ENCODE results near the gene NCAM1. TPM values are rescaled to one million over a fixed set of nuclear protein-coding genes. Genes with fewer than 3 reads are reported as not detected.

Gene NCAM1
- total RNA-seq, 6 experiments from 2014 or later, result 1.2 to 2.4 (median 1.8) TPM

- ATAC-seq (no peak), DNase-seq (no peak)
- Histone ChIP-seq H3K4me1 (no peaks in the 10 kb centered on the region), H3K27ac (no peak overlapping the region), H3K4me3 (no peak overlapping the region), H3K9me3 (no peaks in the 10 kb centered on the region), H3K36me3 (no peaks in the 10 kb centered on the region), H3K27me3 (no peaks in the 10 kb centered on the region)
- TF ChIP-seq POLR2A (IDR thresholded peaks at IDR 0.05), result no peak
- TF ChIP-seq, protein P1, sequence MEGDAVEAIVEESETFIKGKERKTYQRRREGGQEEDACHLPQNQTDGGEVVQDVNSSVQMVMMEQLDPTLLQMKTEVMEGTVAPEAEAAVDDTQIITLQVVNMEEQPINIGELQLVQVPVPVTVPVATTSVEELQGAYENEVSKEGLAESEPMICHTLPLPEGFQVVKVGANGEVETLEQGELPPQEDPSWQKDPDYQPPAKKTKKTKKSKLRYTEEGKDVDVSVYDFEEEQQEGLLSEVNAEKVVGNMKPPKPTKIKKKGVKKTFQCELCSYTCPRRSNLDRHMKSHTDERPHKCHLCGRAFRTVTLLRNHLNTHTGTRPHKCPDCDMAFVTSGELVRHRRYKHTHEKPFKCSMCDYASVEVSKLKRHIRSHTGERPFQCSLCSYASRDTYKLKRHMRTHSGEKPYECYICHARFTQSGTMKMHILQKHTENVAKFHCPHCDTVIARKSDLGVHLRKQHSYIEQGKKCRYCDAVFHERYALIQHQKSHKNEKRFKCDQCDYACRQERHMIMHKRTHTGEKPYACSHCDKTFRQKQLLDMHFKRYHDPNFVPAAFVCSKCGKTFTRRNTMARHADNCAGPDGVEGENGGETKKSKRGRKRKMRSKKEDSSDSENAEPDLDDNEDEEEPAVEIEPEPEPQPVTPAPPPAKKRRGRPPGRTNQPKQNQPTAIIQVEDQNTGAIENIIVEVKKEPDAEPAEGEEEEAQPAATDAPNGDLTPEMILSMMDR (IDR thresholded peaks at IDR 0.05), result no peak
- 52% methylated on average over 3 of the region's 3 CpGs for WGBS (ENCODE audit: insufficient coverage, low coverage, low lambda C conversion rate, missing lambda C conversion rate)
- intact Hi-C loops (cut with DNase I), result loop anchor here (5.0 kb wide), 1 partner anchor 696 kb away; no protein-coding TSS in a partner anchor
Measured at GRCh38 chr11:113287801-113288200, 326.6 kb downstream of the NCAM1 start.

- no peaks in the 10 kb centered on the region for H3K9me3 ChIP-seq
- 52% methylated on average over 3 of the region's 6 CpGs for WGBS (ENCODE audit: insufficient coverage, low coverage, low lambda C conversion rate, missing lambda C conversion rate)
- H3K36me3 ChIP-seq, result no peaks in the 10 kb centered on the region
- TF ChIP-seq, protein P1 (IDR thresholded peaks at IDR 0.05), result no peak
- ATAC-seq (no peak), DNase-seq (no peak)
- H3K27me3 ChIP-seq, result no peaks in the 10 kb centered on the region
- no peak overlapping the region for H3K4me3 ChIP-seq
- H3K4me1 ChIP-seq, result no peaks in the 10 kb centered on the region
- intact Hi-C loops (cut with DNase I), result loop anchor here (5.0 kb wide), 1 partner anchor 696 kb away; no protein-coding TSS in a partner anchor
- H3K27ac ChIP-seq, result no peak overlapping the region
Measured at GRCh38 chr11:113288286-113288863, 327.2 kb downstream of the NCAM1 start.

DNA sequence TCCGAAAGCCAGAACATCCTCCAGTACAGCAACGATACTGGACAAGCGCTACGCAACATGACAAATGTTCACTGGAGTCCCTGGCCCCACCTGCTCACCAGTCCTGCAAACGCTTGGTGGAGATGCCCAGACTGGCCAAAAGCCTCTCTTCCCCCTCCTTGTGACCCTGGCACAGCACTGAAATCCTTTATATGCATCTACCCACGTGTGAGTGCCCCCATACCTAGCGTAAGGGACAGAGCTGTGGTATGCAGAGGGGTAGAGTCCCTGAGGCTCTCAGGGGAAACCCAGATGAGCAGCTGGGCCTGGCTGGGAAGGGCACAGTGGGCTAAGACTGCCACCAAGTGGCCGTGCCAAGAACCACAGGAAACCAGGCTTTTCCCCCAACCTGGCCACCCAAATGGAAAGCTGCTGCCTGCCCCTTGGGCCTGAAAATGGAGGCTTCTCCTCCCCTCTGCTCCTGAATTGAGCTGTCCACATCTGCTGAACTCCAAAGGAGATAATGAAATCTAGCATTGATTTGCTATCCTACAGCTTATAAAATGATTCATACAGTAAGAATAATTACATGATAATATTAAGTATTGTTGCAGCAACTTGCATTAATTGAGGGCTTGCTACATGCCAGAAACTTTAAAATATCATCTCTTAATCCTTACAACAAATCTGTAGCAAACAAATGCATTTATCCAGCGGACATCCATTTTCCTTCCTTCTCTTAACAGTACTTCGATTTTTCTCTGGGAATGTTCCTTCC lies 328.4 kb downstream of the NCAM1 start:
- H3K4me3 ChIP-seq, result no peak overlapping the region
- no peaks in the 10 kb centered on the region for H3K27me3 ChIP-seq
- no peak for TF ChIP-seq POLR2A (IDR thresholded peaks at IDR 0.05)
- TF ChIP-seq, protein P1 (IDR thresholded peaks at IDR 0.05), result peak; percentile 87 to 92 (median 90)
- H3K4me1 ChIP-seq, result no peaks in the 10 kb centered on the region
- H3K9me3 ChIP-seq, result no peaks in the 10 kb centered on the region
- peak; percentile 61 to 68 (median 64) for DNase-seq
- intact Hi-C loops (cut with DNase I), result loop anchor here (5.0 kb wide), 1 partner anchor 697 kb away; no protein-coding TSS in a partner anchor
- 46% methylated on average over 8 of the region's 10 CpGs for WGBS (ENCODE audit: insufficient coverage, low coverage, low lambda C conversion rate, missing lambda C conversion rate)
- H3K27ac ChIP-seq, result no peak overlapping the region
- no peaks in the 10 kb centered on the region for H3K36me3 ChIP-seq
- ATAC-seq, result peak; percentile 93 to 99 (median 96)

DNA sequence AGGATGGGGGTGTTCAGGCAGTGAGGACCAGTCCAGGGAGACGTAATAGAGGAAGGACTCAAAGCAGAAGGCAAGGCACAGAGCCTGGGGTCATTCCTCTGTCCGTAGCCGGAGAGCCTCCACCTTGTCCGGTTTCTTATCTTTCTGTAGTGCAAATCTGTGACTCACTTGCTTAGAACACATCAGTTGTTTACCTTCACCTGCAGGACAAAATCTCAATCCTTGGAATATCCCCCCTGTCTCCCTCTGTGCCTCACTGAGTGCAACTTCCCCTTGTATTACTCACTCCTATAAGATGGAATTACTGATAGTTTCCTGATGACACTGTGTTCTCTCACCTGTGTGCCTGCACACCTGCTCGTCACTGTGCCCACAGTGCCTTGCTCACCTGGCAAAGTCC lies 332.7 kb downstream of the NCAM1 start:
- Histone ChIP-seq H3K27me3 (no peaks in the 10 kb centered on the region), H3K4me3 (no peak overlapping the region), H3K4me1 (no peaks in the 10 kb centered on the region), H3K27ac (no peak overlapping the region), H3K9me3 (no peaks in the 10 kb centered on the region), H3K36me3 (no peaks in the 10 kb centered on the region)
- intact Hi-C loops (cut with DNase I), result no loop called here
- DNase-seq (no peak), ATAC-seq (no peak)
- WGBS (ENCODE audit: insufficient coverage, low coverage, low lambda C conversion rate, missing lambda C conversion rate), result 82% methylated on average over 1 of the region's 5 CpGs
- no peak for TF ChIP-seq POLR2A (IDR thresholded peaks at IDR 0.05)
- TF ChIP-seq, protein P1 (IDR thresholded peaks at IDR 0.05), result no peak

Data from right lobe of liver (tissue), 6 donors.